ENCODE measurements around the gene ZNF227. TPM values are rescaled to one million over a fixed set of nuclear protein-coding genes. Genes with fewer than 3 reads are reported as not detected.
"Not testable (repeated sequence)": the region's sequence is repeated elsewhere in the genome, so short reads cannot be mapped to it uniquely, and the experiment has no call there.

Gene ZNF227
- total RNA-seq, 1 donor from 2014 or later, result 18.2 TPM

- no peak overlapping the region for H3K27ac Mint-ChIP-seq (ENCODE audit: unreplicated experiment)
- H3K4me3 Mint-ChIP-seq (ENCODE audit: unreplicated experiment), result no peak overlapping the region
- Histone ChIP-seq H3K4me3 (ENCODE audit: insufficient read depth, low read depth, low read length) (no peak overlapping the region), H3K4me2 (ENCODE audit: low read length) (no peak overlapping the region), H3K4me1 (ENCODE audit: insufficient read depth, low read length) (no peaks in the 10 kb centered on the region), H3K9ac (ENCODE audit: low read length) (no peak overlapping the region), H3K79me2 (ENCODE audit: insufficient read depth, low read length) (no peaks in the 10 kb centered on the region), H3K9me3 (ENCODE audit: insufficient read depth, low read depth, low read length) (no peaks in the 10 kb centered on the region), H3K27ac (ENCODE audit: low read depth, low read length) (no peak overlapping the region), H3K36me3 (ENCODE audit: insufficient read depth, low read length) (no peaks in the 10 kb centered on the region), H2AFZ (ENCODE audit: low read depth, low read length) (no peak overlapping the region), H4K20me1 (ENCODE audit: insufficient read depth, low read length) (no peaks in the 10 kb centered on the region), H3K27me3 (ENCODE audit: insufficient read depth, low read length) (no peaks in the 10 kb centered on the region)
- H3K27me3 Mint-ChIP-seq (ENCODE audit: low read depth, unreplicated experiment), result no peaks in the 10 kb centered on the region
- DNase-seq (ENCODE audit: low read depth) (no peak), FAIRE-seq (no peak)
- no peaks in the 10 kb centered on the region for H3K36me3 Mint-ChIP-seq (ENCODE audit: low read depth, unreplicated experiment)
- no peaks in the 10 kb centered on the region for H3K4me1 Mint-ChIP-seq (ENCODE audit: low read depth, unreplicated experiment)
- TF ChIP-seq, protein P1, sequence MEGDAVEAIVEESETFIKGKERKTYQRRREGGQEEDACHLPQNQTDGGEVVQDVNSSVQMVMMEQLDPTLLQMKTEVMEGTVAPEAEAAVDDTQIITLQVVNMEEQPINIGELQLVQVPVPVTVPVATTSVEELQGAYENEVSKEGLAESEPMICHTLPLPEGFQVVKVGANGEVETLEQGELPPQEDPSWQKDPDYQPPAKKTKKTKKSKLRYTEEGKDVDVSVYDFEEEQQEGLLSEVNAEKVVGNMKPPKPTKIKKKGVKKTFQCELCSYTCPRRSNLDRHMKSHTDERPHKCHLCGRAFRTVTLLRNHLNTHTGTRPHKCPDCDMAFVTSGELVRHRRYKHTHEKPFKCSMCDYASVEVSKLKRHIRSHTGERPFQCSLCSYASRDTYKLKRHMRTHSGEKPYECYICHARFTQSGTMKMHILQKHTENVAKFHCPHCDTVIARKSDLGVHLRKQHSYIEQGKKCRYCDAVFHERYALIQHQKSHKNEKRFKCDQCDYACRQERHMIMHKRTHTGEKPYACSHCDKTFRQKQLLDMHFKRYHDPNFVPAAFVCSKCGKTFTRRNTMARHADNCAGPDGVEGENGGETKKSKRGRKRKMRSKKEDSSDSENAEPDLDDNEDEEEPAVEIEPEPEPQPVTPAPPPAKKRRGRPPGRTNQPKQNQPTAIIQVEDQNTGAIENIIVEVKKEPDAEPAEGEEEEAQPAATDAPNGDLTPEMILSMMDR (IDR thresholded peaks at IDR 0.05; ENCODE audit: insufficient read depth, low read depth, low read length), result no peak
- no peak for TF ChIP-seq EZH2 (IDR thresholded peaks at IDR 0.05; ENCODE audit: insufficient read depth, low read length)
- H3K9me3 Mint-ChIP-seq (ENCODE audit: unreplicated experiment), result no peaks in the 10 kb centered on the region
Observed at GRCh38 chr19:44202974-44203373, 9.4 kb upstream of the ZNF227 start.

DNA sequence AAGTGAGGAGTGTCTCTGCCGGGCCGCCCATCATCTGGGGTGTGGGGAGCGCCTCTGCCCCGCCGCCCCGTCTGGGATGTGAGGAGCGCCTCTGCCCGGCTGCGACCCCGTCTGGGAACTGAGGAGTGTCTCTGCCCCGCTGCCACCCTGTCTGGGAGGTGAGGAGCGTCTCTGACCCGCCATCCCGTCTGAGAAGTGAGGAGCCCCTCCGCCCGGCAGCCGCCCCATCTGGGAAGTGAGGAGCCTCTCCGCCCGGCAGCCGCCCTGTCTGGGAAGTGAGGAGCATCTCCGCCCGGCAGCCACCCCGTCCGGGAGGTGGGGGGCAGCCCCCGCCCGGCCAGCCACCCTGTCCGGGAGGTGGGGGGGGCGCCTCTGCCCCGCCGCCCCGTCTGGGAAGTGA, 8.5 kb upstream of the ZNF227 start:
- not testable (repeated sequence) for H3K4me1 Mint-ChIP-seq (ENCODE audit: low read depth, unreplicated experiment); H3K36me3 Mint-ChIP-seq (ENCODE audit: low read depth, unreplicated experiment); H3K4me3 Mint-ChIP-seq (ENCODE audit: unreplicated experiment); H2AFZ ChIP-seq (ENCODE audit: low read depth, low read length); H4K20me1 ChIP-seq (ENCODE audit: insufficient read depth, low read length); H3K4me2 ChIP-seq (ENCODE audit: low read length); H3K36me3 ChIP-seq (ENCODE audit: insufficient read depth, low read length); H3K4me1 ChIP-seq (ENCODE audit: insufficient read depth, low read length); H3K4me3 ChIP-seq (ENCODE audit: insufficient read depth, low read depth, low read length); H3K27me3 ChIP-seq (ENCODE audit: insufficient read depth, low read length); FAIRE-seq; H3K27ac Mint-ChIP-seq (ENCODE audit: unreplicated experiment); H3K27me3 Mint-ChIP-seq (ENCODE audit: low read depth, unreplicated experiment); H3K9ac ChIP-seq (ENCODE audit: low read length); H3K79me2 ChIP-seq (ENCODE audit: insufficient read depth, low read length); DNase-seq (ENCODE audit: low read depth); H3K9me3 Mint-ChIP-seq (ENCODE audit: unreplicated experiment); H3K27ac ChIP-seq (ENCODE audit: low read depth, low read length); H3K9me3 ChIP-seq (ENCODE audit: insufficient read depth, low read depth, low read length)

DNA sequence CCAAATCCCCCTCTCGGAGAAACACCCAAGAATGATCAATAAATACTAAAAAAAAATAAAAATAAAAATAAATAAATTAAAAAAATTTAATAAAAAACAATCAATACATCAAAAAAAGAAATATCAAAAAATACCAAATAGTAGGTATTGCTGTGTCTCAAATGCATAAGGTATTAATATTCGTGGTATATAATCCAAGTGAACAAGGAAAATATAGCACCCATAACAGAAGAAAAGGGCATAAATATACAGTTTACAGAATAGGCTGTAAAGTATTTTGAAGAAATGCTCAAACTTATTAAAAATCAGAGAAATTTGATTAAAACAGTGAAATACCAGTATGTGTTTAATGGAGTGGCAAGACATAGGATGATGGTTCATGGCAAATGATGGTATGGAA, 7.6 kb upstream of the ZNF227 start:
- no peaks in the 10 kb centered on the region for H3K27me3 Mint-ChIP-seq (ENCODE audit: low read depth, unreplicated experiment)
- no peak overlapping the region for H3K27ac Mint-ChIP-seq (ENCODE audit: unreplicated experiment)
- Histone ChIP-seq H2AFZ (ENCODE audit: low read depth, low read length) (no peak overlapping the region), H4K20me1 (ENCODE audit: insufficient read depth, low read length) (no peaks in the 10 kb centered on the region), H3K27me3 (ENCODE audit: insufficient read depth, low read length) (no peaks in the 10 kb centered on the region), H3K4me3 (ENCODE audit: insufficient read depth, low read depth, low read length) (no peak overlapping the region), H3K27ac (ENCODE audit: low read depth, low read length) (no peak overlapping the region), H3K4me2 (ENCODE audit: low read length) (no peak overlapping the region), H3K9ac (ENCODE audit: low read length) (no peak overlapping the region), H3K4me1 (ENCODE audit: insufficient read depth, low read length) (no peaks in the 10 kb centered on the region), H3K79me2 (ENCODE audit: insufficient read depth, low read length) (no peaks in the 10 kb centered on the region), H3K36me3 (ENCODE audit: insufficient read depth, low read length) (no peaks in the 10 kb centered on the region), H3K9me3 (ENCODE audit: insufficient read depth, low read depth, low read length) (no peaks in the 10 kb centered on the region)
- H3K9me3 Mint-ChIP-seq (ENCODE audit: unreplicated experiment), result no peaks in the 10 kb centered on the region
- TF ChIP-seq EZH2 (IDR thresholded peaks at IDR 0.05; ENCODE audit: insufficient read depth, low read length), result no peak
- TF ChIP-seq, protein P1 (IDR thresholded peaks at IDR 0.05; ENCODE audit: insufficient read depth, low read depth, low read length), result no peak
- FAIRE-seq, result no peak
- no peak overlapping the region for H3K4me3 Mint-ChIP-seq (ENCODE audit: unreplicated experiment)
- H3K36me3 Mint-ChIP-seq (ENCODE audit: low read depth, unreplicated experiment), result no peaks in the 10 kb centered on the region
- no peaks in the 10 kb centered on the region for H3K4me1 Mint-ChIP-seq (ENCODE audit: low read depth, unreplicated experiment)
- DNase-seq (ENCODE audit: low read depth), result no peak
